Hepatocyte (in vitro differentiated cells): ENCODE measurements around the gene SSB.

Experiments used
- EZH2 ChIP-seq: fragments of 200-600 bp; sonication (generic); IDR thresholded peaks from 2 replicates; pipeline ENCODE4 v1.6.1; 2016; ENCODE audit warnings: antibody characterized with exemption, mild to moderate bottlenecking, borderline replicate concordance
- EZH2phosphoT487 ChIP-seq: fragments of 200-600 bp; sonication (generic); IDR thresholded peaks from one replicate; pipeline ENCODE4 v1.6.1; 2018; ENCODE audit warnings: antibody characterized with exemption, mild to moderate bottlenecking, low read depth, moderate library complexity; ENCODE audit not compliant: unreplicated experiment, severe bottlenecking
- TF ChIP-seq, protein P1 (sequence below): fragments of 200-600 bp; sonication (generic); IDR thresholded peaks from 2 replicates; pipeline ENCODE4 v1.5.1; 2016; ENCODE audit warnings: antibody characterized with exemption, mild to moderate bottlenecking; ENCODE audit not compliant: poor library complexity

DNA sequence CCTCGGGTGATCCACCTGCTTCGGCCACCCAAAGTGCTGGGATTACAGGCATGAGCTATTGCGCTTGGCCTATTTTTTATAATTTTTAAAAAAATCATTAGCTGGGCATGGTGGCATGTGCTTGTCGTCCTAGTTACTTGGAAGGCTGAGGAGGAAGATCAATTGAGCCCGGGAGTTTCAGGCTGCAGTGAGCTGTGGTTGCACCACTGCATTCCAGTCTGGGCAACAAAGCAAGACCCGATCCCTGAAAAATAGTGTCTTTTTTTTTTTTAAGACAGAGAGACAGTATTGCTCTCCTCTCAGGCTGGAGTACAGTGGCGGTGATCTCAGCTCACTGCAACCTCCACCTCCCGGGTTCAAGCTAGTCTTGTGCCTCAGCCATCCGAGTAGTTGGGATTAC lies 4.8 kb downstream of the SSB start:
- no peak for TF ChIP-seq EZH2phosphoT487
- TF ChIP-seq EZH2, result no peak
- TF ChIP-seq, protein P1, sequence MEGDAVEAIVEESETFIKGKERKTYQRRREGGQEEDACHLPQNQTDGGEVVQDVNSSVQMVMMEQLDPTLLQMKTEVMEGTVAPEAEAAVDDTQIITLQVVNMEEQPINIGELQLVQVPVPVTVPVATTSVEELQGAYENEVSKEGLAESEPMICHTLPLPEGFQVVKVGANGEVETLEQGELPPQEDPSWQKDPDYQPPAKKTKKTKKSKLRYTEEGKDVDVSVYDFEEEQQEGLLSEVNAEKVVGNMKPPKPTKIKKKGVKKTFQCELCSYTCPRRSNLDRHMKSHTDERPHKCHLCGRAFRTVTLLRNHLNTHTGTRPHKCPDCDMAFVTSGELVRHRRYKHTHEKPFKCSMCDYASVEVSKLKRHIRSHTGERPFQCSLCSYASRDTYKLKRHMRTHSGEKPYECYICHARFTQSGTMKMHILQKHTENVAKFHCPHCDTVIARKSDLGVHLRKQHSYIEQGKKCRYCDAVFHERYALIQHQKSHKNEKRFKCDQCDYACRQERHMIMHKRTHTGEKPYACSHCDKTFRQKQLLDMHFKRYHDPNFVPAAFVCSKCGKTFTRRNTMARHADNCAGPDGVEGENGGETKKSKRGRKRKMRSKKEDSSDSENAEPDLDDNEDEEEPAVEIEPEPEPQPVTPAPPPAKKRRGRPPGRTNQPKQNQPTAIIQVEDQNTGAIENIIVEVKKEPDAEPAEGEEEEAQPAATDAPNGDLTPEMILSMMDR, result no peak
